Neuronal stem cell (in vitro differentiated cells): ENCODE data around the gene HOXC4.
"Not testable (repeated sequence)": the region's sequence is repeated elsewhere in the genome, so short reads cannot be mapped to it uniquely, and the experiment has no call there.

ENCODE experiments used
- DNase-seq: peaks from one replicate; pipeline ENCODE4 v3.0.0-alpha.2; 2013; ENCODE audit warnings: low spot score
- H2AFZ ChIP-seq: one replicate; pipeline ENCODE4 v1.6.1; 2013; ENCODE audit warnings: mild to moderate bottlenecking, low read length, inconsistent platforms
- H2AK5ac ChIP-seq: 2 replicates; pipeline ENCODE4 v1.6.1; 2013; ENCODE audit warnings: low read depth, mild to moderate bottlenecking, inconsistent platforms, low read length, moderate library complexity, mixed read lengths
- H2BK120ac ChIP-seq: 2 replicates; pipeline ENCODE4 v1.6.1; 2013; ENCODE audit warnings: low read depth, mild to moderate bottlenecking, inconsistent platforms, low read length, moderate library complexity, mixed read lengths
- H2BK12ac ChIP-seq: one replicate; pipeline ENCODE4 v1.6.1; 2013; ENCODE audit warnings: low read length, inconsistent platforms
- H2BK15ac ChIP-seq: 2 replicates; pipeline ENCODE4 v1.6.1; 2013; ENCODE audit warnings: mild to moderate bottlenecking, low read length, inconsistent platforms, mixed read lengths
- H2BK5ac ChIP-seq: one replicate; pipeline ENCODE4 v1.6.1; 2013; ENCODE audit warnings: inconsistent platforms, mild to moderate bottlenecking, low read length, moderate library complexity
- H3K14ac ChIP-seq: one replicate; pipeline ENCODE4 v1.6.1; 2013; ENCODE audit warnings: low read length, inconsistent platforms
- H3K18ac ChIP-seq: 2 replicates; pipeline ENCODE4 v1.6.1; 2013; ENCODE audit warnings: low read length, inconsistent platforms
- H3K23ac ChIP-seq: 2 replicates; pipeline ENCODE4 v1.6.1; 2013; ENCODE audit warnings: low read depth, mild to moderate bottlenecking, mixed read lengths, low read length, inconsistent platforms; ENCODE audit not compliant: poor library complexity
- H3K27ac ChIP-seq: replicated peaks from 3 replicates; pipeline ENCODE4 v1.5.1; 2013; ENCODE audit warnings: low read length, inconsistent platforms
- H3K27me3 ChIP-seq, 3 experiments: 2 replicates each; pipeline ENCODE4 v1.6.1; 2013; ENCODE audit warnings: low read length in 3 of 3, mild to moderate bottlenecking in 2 of 3, inconsistent platforms in 1 of 3, low read depth in 1 of 3, mixed read lengths in 1 of 3, moderate library complexity in 1 of 3; ENCODE audit not compliant: control insufficient read depth in 3 of 3, insufficient read depth in 3 of 3
- H3K36me3 ChIP-seq, 2 donors: replicated peaks in 1 of 2; 2 replicates each; pipeline ENCODE4 v1.6.1; 2013; ENCODE audit warnings: low read length in 2 of 2; ENCODE audit not compliant: control insufficient read depth in 2 of 2, insufficient read depth in 2 of 2
- H3K4ac ChIP-seq: 2 replicates; pipeline ENCODE4 v1.6.1; 2013; ENCODE audit warnings: inconsistent platforms, mild to moderate bottlenecking, low read length, moderate library complexity
- H3K4me1 ChIP-seq, 2 donors: 1 replicate in 1 of 2; 2 replicates in 1 of 2; pipeline ENCODE4 v1.6.1; 2013; ENCODE audit warnings: low read length in 2 of 2, low read depth in 1 of 2; ENCODE audit not compliant: control insufficient read depth in 2 of 2, insufficient read depth in 1 of 2
- H3K4me2 ChIP-seq: one replicate; pipeline ENCODE4 v1.6.1; 2013; ENCODE audit warnings: mild to moderate bottlenecking, low read length, inconsistent platforms; ENCODE audit not compliant: insufficient read depth, poor library complexity, severe bottlenecking
- H3K4me3 ChIP-seq, 2 donors: 2 replicates each; pipeline ENCODE4 v1.5.1; 2013; ENCODE audit warnings: low read length in 2 of 2, mild to moderate bottlenecking in 2 of 2, inconsistent platforms in 1 of 2, moderate library complexity in 1 of 2
- H3K79me1 ChIP-seq: one replicate; pipeline ENCODE4 v1.6.1; 2013; ENCODE audit warnings: low read depth, mild to moderate bottlenecking, inconsistent platforms, low read length, moderate library complexity
- H3K9ac ChIP-seq: one replicate; pipeline ENCODE4 v1.6.1; 2013; ENCODE audit warnings: mild to moderate bottlenecking, low read depth, low read length, inconsistent platforms; ENCODE audit not compliant: poor library complexity
- H3K9me3 ChIP-seq, 2 donors: replicated peaks in 1 of 2; 2 replicates each; pipeline versions ENCODE3 to v1.6.1; 2013; ENCODE audit warnings: low read length in 2 of 2, mild to moderate bottlenecking in 2 of 2, inconsistent platforms in 1 of 2, low read depth in 1 of 2, mixed read lengths in 1 of 2, moderate library complexity in 1 of 2; ENCODE audit not compliant: control insufficient read depth in 2 of 2, insufficient read depth in 1 of 2
- H4K8ac ChIP-seq: one replicate; pipeline ENCODE4 v1.6.1; 2013; ENCODE audit warnings: low read depth, mild to moderate bottlenecking, inconsistent platforms, low read length, moderate library complexity
- H4K91ac ChIP-seq: one replicate; pipeline ENCODE4 v1.6.1; 2013; ENCODE audit warnings: low read length, low read depth, mild to moderate bottlenecking, inconsistent platforms; ENCODE audit not compliant: poor library complexity
- WGBS, 2 donors: extraction: QIAGEN DNeasy Blood & Tissue Kit; methylation state at CpG; one replicate each; pipeline ENCODE4 v1.1.7; 2013; ENCODE audit warnings: missing lambda C conversion rate in 2 of 2, mixed read lengths in 1 of 2; ENCODE audit not compliant: insufficient read length in 2 of 2, insufficient replicate concordance in 1 of 2; ENCODE audit errors: extremely low coverage in 2 of 2; 5-methylcytosine and 5-hydroxymethylcytosine counted together

HOXC4 gene

GRCh38 chr12:54040648-54041047 lies 13.0 kb upstream of the HOXC4 start:
- Histone ChIP-seq H2AFZ (no peak overlapping the region), H3K27ac (no peak overlapping the region), H3K36me3 (no peaks in the 10 kb centered on the region), H3K4me3 (no peak overlapping the region), H3K9me3 (peaks cover 0 to 6% of the 10 kb centered on the region in 2 donors), H4K8ac (no peak overlapping the region), H3K4me1 (no peaks in the 10 kb centered on the region), H3K9ac (no peak overlapping the region), H2BK5ac (no peak overlapping the region), H2BK12ac (no peak overlapping the region), H3K4ac (no peak overlapping the region), H2AK5ac (no peak overlapping the region), H2BK15ac (no peak overlapping the region), H4K91ac (no peak overlapping the region), H3K18ac (no peak overlapping the region), H3K4me2 (no peak overlapping the region), H3K23ac (no peak overlapping the region), H3K79me1 (no peaks in the 10 kb centered on the region), H3K27me3 (peaks cover 22 to 97% (median 95%) of the 10 kb centered on the region in 3 experiments), H3K14ac (no peak overlapping the region), H2BK120ac (no peak overlapping the region)
- DNase-seq, result no peak
- WGBS, 2 donors, result no CpG with 5 or more reads among the region's 3 CpGs

GRCh38 chr12:54041097-54041690 lies 12.4 kb upstream of the HOXC4 start:
- no peak overlapping the region for H2BK12ac ChIP-seq
- H3K27me3 ChIP-seq, result peaks cover 27 to 97% (median 95%) of the 10 kb centered on the region in 3 experiments

GRCh38 chr12:54042033-54042432 lies 11.6 kb upstream of the HOXC4 start:
- not testable (repeated sequence) for H2BK120ac ChIP-seq, H3K79me1 ChIP-seq, H3K36me3 ChIP-seq, H3K4me3 ChIP-seq, H2BK12ac ChIP-seq, H3K27ac ChIP-seq, H3K4me1 ChIP-seq, H2AFZ ChIP-seq, H3K9me3 ChIP-seq, H3K4me2 ChIP-seq, DNase-seq, H3K4ac ChIP-seq, H3K23ac ChIP-seq, H3K18ac ChIP-seq, H3K9ac ChIP-seq, H3K14ac ChIP-seq, H2BK5ac ChIP-seq, H2AK5ac ChIP-seq, H4K91ac ChIP-seq, H2BK15ac ChIP-seq, H4K8ac ChIP-seq
- WGBS, 2 donors, result no CpG with 5 or more reads among the region's 6 CpGs
- peaks cover 30 to 97% (median 95%) of the 10 kb centered on the region in 3 experiments for H3K27me3 ChIP-seq

More at GRCh38 chr12:54041097-54041690, 12.4 kb upstream of the HOXC4 start:
- Histone ChIP-seq H2AK5ac (no peak overlapping the region), H2AFZ (no peak overlapping the region), H4K91ac (no peak overlapping the region), H3K18ac (no peak overlapping the region), H3K4me2 (no peak overlapping the region), H3K4me3 (no peak overlapping the region), H3K36me3 (no peaks in the 10 kb centered on the region), H3K14ac (no peak overlapping the region), H2BK15ac (no peak overlapping the region), H3K23ac (no peak overlapping the region), H3K79me1 (no peaks in the 10 kb centered on the region), H3K4ac (no peak overlapping the region), H3K27ac (no peak overlapping the region), H3K9ac (no peak overlapping the region), H2BK120ac (no peak overlapping the region), H4K8ac (no peak overlapping the region), H3K9me3 (peaks cover 0 to 6% of the 10 kb centered on the region in 2 donors), H3K4me1 (no peaks in the 10 kb centered on the region), H2BK5ac (no peak overlapping the region)
- no peak for DNase-seq
- no CpG with 5 or more reads among the region's 2 CpGs for WGBS, 2 donors

- H2BK12ac ChIP-seq, result no peak overlapping the region
- no CpG with 5 or more reads among the region's 6 CpGs for WGBS, 2 donors
- no peak overlapping the region for H2AFZ ChIP-seq
- no peak overlapping the region for H3K4me2 ChIP-seq
- peaks cover 0 to 6% of the 10 kb centered on the region in 2 donors for H3K9me3 ChIP-seq
- no peak overlapping the region for H3K4me3 ChIP-seq
- no peak overlapping the region for H3K4ac ChIP-seq
- DNase-seq, result no peak
- no peak overlapping the region for H3K27ac ChIP-seq
- H2AK5ac ChIP-seq, result no peak overlapping the region
- H3K23ac ChIP-seq, result no peak overlapping the region
- no peaks in the 10 kb centered on the region for H3K79me1 ChIP-seq
- H3K18ac ChIP-seq, result no peak overlapping the region
- no peak overlapping the region for H4K91ac ChIP-seq
- no peaks in the 10 kb centered on the region for H3K4me1 ChIP-seq
- no peak overlapping the region for H2BK5ac ChIP-seq
- H3K27me3 ChIP-seq, result peaks cover 31 to 97% (median 95%) of the 10 kb centered on the region in 3 experiments
- no peak overlapping the region for H2BK15ac ChIP-seq
- no peak overlapping the region for H3K14ac ChIP-seq
- no peaks in the 10 kb centered on the region for H3K36me3 ChIP-seq
- no peak overlapping the region for H3K9ac ChIP-seq
- H4K8ac ChIP-seq, result no peak overlapping the region
- H2BK120ac ChIP-seq, result no peak overlapping the region
Observed at GRCh38 chr12:54042970-54043853, 10.4 kb upstream of the HOXC4 start.
